AG04450 (cell line): ENCODE results near the gene ANKRD10. TPM values are rescaled to one million over a fixed set of nuclear protein-coding genes. Genes with fewer than 3 reads are reported as not detected.

Experiments
- polyA plus RNA-seq: library from polyadenylated mRNA; depleted of rRNA; stranded (reverse); fragments of >200 nt; gene quantifications from 2 replicates; pipeline ENCODE4 v1.2.3, GENCODE V29; 2011; rRNA removed
- small RNA-seq: library from RNA; depleted of rRNA; stranded (forward); fragments of <200 nt; gene quantifications from one replicate; pipeline ENCODE3, GENCODE V24; 2012; ENCODE audit warnings: low read depth; ENCODE audit not compliant: insufficient read length

The ANKRD10 gene
- polyA plus RNA-seq, 1 experiment, result 105 TPM

Small RNAs within 50 kb of the gene (small RNA-seq; reads per million reads assigned to genes)
- not detected for gene AL442128.1

Other genes with a start within 250 kb of the ANKRD10 start
- gene CARS2, start 209.0 kb downstream of the ANKRD10 start, polyA plus RNA-seq, result 49.7 and 51.5 TPM in 2 replicates
- gene ING1, start 201.4 kb downstream of the ANKRD10 start, polyA plus RNA-seq, result 8.7 TPM in 2 replicates
- gene ARHGEF7, start 200.2 kb upstream of the ANKRD10 start, polyA plus RNA-seq, result 40.3 and 41.7 TPM in 2 replicates